Activated CD4-positive, CD25-positive, alpha-beta regulatory T cell treated with anti-CD3 and anti-CD28 coated beads, Interleukin-2, amount 50 U/mL, for 72 hours (primary cell): ENCODE data around the gene EBP.
"Not testable (repeated sequence)": the region's sequence is repeated elsewhere in the genome, so short reads cannot be mapped to it uniquely, and the experiment has no call there.

Experiments
- DNase-seq: peaks from one replicate; pipeline ENCODE4 v3.0.0; 2021

EBP gene

DNA sequence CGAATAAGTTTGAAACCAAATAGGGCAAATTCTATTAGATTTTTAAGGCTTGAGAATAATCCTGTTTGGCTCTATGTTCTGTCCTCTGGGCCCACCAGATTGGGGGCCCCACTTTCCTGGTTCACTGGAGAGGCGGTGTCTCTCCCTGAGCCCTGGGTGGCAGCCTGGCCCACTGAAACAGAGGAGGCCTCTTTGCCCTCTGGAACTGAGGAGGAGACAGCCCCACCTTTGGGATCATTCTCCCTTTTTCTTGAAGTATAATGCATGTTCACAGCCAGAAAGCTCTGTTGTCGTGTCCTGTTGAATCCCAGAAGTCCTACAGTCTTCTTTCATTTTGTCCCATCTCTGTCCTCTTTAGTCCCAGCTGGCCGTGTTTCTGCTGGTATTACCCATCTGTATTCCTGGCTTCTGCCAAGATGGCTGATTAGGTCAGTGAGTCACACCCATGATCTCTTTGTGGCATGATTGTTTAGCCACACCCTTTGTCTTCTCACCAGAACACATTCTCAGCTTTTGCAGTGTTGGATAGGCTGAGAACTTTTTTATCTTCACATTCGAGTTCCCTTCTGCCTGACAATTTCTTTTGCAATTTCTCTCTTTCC lies 9.9 kb downstream of the EBP start:
- DNase-seq, result no peak

GRCh38 chrX:48532161-48532560 lies 10.6 kb downstream of the EBP start:
- no peak for DNase-seq

DNA sequence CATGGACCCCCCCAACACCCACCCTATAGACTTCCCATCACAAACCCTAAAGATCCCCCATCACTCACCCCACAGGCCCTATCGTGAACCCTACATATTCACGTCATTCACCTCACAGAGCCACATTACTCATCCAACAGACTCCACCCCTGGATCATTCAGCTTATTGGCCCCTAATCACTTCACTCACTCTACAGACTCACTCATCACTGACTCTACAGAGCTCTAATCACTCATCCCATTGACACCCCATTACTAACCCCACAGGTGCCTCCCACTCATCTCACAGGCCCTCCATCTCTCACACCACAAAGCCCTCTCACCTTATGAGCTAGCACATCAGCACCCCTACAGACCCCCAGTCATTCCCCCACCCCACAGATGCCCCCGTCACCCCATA lies 11.6 kb downstream of the EBP start:
- DNase-seq, result no peak

DNA sequence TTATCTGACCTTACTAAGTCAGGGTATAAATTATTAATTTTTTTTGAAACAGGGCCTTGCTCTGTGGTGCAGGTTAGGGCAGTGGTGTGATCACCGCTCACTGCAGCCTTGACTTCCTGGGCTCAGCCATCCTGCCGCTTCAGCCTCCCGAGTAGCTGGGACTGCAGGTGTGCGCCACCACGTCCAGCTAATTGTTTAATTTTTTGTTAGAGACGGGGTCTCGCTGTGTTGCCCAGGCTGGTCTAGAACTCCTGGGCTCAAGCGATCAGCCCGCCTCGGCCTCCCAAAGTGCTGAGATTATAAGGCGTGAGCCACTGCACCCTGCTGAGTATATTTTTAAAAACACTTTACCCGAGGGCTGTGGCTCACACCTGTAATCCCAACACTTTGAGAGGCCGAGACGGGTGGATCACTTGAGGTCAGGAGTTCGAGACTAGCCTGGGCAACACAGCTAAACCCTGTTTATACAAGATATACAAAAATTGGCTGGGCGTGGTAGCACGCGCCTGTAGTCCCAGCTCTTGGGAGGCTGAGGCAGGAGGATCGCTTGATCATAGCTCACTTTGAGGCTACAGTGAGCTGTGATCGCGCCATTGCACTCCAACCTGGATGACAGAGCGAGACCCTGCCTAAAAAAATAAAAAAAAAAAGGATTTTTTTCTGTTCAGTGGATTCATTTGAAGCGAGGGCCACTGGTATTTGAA lies 17.2 kb downstream of the EBP start:
- DNase-seq, result no peak

DNA sequence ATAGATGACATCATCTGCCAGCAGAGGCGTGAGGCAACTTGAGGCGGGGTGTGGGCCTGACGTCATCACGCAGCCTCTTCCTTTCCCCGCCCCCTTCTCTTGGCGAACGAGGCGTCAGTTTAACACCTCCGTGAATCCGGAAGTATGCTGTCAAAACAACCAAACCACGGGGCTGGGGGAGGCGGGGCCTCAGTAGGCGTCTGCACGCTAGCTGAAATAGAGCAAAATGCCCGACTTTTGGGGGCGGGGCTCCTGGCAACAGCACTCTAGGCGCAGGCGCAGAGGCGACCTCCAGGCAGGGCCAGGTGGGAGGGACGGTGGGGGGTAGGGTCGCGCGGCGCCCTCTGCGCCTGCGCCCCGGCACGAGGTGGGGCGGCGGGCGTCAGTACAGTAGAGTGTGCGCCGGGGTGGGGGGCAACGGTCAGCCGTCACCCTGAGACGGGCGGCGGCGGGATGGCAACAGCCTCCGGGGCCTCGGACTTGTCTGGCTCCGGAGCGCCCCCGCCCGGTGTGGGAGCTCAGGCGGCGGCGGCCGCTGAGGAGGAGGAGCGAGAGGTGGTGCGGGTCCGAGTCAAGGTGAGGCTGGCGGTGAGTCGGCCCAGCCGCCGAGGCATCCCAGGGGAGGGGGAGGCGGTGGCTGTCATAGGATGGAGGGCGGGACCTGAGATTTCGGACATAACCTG lies 17.9 kb downstream of the EBP start, which contains the start of gene TBC1D25:
Gene TBC1D25 (plus strand): TSS at position 370 of the 683 bp plus-strand sequence. CDS start 84 bp downstream, at position 454.
- DNase-seq, result peak; percentile 90

GRCh38 chrX:48540028-48540375 lies 18.4 kb downstream of the EBP start:
- DNase-seq, result no peak

GRCh38 chrX:48540480-48540879 lies 18.9 kb downstream of the EBP start:
- DNase-seq, result no peak

DNA sequence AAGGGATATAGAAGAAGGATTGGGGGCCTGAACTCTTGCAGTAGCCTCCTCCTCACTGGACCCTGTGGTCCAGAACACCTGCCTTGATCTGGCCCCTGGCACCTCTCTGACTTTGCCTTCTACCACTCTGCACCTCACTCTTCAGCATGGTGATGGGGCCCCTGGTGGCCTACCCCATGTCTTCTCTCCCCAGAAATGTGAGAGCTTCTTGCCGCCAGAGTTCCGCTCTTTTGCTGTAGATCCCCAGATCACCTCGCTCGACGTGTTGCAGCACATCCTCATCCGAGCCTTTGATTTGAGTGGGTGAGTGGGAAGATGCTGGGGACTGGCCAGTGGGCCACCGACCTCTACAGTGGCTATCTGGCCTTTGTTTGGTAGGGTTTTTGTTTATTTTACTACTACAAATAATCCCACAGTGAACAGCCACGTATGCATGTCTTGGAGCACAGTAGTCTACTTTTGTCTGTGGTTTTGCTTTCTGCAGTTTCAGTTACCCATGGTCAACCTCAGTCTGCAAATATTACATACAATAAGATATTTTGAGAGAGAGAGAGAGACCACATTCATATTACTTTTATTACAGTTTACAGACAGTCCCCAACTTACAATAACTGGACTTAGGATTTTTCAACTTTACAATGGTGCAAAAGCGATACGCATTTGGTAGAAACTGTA lies 19.7 kb downstream of the EBP start:
- no peak for DNase-seq

- no peak for DNase-seq
Observed at GRCh38 chrX:48548871-48549270, 27.3 kb downstream of the EBP start.

DNA sequence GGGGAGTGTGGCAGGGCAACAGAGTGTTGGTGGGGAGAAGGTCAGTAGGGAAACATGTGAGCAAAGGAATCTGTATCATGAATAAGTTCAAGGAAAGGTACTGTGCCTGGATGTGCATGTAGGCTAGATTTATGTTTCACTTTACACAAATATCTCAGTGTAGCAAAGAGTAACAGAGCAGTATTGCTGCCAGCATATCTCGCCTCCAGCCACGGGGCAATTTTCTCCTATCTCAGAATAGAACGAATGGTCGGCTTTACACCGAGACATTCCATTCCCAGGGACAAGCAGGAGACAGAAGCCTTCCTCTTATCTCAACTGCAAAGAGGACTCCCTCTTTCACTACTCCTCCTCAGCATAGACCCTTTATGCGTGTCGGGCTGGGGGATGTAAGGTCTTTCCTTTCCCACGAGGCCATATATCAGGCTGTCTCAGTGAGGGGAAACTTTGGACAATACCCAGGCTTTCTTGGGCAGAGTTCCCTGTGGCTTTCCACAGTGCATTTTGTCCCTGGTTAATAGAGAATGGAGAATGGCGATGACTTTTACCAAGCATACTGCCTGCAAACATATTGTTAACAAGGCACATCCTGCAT lies 34.2 kb downstream of the EBP start:
- DNase-seq, result not testable (repeated sequence)

DNA sequence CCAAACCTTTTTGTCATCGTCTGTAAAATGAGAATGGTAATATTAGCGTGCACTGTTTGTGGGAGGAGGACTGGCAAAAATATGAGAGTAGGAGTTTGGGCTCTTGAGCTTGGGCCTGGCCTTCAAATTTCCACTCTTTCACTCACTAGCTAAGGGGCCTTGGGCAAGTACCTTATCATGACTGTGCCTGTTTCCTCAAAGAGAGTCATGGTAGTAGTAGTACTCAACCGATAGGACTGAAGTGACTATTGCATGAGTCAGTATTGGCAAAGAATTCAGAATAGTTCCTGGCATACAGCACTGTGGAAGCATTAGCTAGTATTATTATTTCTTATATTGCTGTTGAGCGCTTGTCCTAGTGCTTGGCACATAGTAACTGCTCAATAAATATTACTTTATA lies 36.7 kb downstream of the EBP start:
- DNase-seq, result no peak

DNA sequence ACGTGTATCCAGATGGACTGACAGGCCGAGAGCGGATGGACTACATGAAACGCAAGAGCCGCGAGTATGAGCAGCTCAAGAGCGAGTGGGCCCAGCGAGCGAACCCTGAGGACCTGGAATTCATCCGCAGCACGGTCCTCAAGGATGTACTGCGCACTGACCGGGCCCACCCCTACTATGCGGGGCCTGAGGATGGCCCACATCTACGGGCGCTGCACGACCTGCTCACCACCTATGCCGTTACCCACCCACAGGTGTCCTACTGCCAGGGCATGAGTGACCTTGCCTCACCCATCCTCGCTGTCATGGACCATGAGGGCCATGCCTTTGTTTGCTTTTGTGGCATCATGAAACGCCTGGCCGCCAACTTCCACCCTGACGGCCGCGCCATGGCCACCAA lies 38.0 kb downstream of the EBP start:
- DNase-seq, result no peak

DNA sequence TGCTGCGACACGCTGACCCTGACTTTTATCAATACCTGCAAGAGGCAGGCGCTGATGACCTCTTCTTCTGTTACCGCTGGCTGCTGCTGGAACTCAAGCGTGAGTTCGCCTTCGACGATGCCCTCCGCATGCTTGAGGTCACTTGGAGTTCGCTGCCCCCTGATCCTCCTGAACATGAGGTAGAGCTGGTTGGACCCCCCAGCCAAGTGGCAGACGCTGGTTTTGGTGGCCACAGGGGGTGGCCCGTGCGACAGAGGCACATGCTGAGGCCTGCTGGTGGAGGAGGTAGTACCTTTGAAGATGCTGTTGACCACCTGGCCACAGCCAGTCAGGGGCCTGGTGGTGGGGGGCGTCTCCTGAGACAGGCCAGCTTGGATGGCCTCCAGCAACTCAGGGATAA lies 38.4 kb downstream of the EBP start:
- no peak for DNase-seq

GRCh38 chrX:48560681-48561080 lies 39.1 kb downstream of the EBP start:
- no peak for DNase-seq

DNA sequence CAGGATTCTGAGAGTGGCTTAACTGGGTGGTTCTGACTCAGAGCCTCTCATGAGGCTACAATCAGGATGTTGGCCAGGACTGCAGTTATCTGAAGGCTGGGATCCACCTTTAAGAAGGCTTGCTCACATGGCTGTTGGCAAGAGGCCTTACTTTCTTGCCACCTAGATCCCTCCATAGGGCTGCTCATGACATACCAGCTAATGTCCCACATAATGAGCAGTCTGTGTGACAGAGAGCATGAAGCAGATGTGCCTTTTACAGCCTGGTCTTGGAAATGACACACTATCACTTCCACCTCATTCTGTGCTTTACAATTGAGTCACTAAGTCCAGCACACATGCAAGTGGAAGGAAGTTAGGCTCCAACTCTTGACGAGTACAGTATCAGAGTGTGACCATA lies 48.4 kb downstream of the EBP start:
- DNase-seq, result no peak

GRCh38 chrX:48573690-48574269 lies 52.2 kb downstream of the EBP start:
- DNase-seq, result peak; percentile 34

- peak; percentile 85 for DNase-seq
Observed at GRCh38 chrX:48574270-48575266, 53.0 kb downstream of the EBP start, which contains the start of gene RBM3. RBM3 (plus strand) TSS chrX:48574484; CDS start chrX:48575181, 697 bp downstream.

GRCh38 chrX:48575642-48576041 lies 54.0 kb downstream of the EBP start:
- DNase-seq, result no peak

DNA sequence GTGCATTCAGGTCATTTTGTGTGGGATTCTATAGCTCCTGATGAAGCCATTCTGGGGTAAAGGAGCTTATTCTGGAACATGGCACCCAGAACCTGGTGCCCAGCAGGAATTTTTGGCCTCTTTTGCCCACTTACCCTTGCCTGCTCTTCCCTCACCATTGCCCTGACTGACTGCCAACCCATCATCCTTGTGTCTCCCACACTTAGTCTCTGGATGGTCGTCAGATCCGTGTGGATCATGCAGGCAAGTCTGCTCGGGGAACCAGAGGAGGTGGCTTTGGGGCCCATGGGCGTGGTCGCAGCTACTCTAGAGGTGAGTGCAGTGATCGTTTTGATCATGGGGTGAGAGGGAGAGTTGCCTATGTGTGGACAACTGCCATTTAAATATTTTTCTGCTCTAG lies 54.5 kb downstream of the EBP start:
- DNase-seq, result no peak
